WTC11 (cell line): ENCODE results near the gene CHRNB1. TPM values are rescaled to one million over a fixed set of nuclear protein-coding genes. Genes with fewer than 3 reads are reported as not detected.

Experiments
- ARID4B ChIP-seq: sonication (generic); formaldehyde crosslinking; IDR thresholded peaks from 2 replicates; pipeline ENCODE4 v1.8.0; 2023; ENCODE audit warnings: missing genetic modification reagents, mild to moderate bottlenecking, borderline replicate concordance
- ATF2 ChIP-seq: sonication (generic); formaldehyde crosslinking; IDR thresholded peaks from 2 replicates; pipeline ENCODE4 v1.8.1; 2022; ENCODE audit warnings: low read depth, missing genetic modification reagents, borderline replicate concordance
- CREB1 ChIP-seq: sonication (generic); formaldehyde crosslinking; IDR thresholded peaks from 2 replicates; pipeline ENCODE4 v1.8.0; 2023; ENCODE audit warnings: mild to moderate bottlenecking, missing genetic modification reagents
- CREM ChIP-seq: sonication (generic); formaldehyde crosslinking; IDR thresholded peaks from 2 replicates; pipeline ENCODE4 v1.8.1; 2022; ENCODE audit warnings: mild to moderate bottlenecking, missing genetic modification reagents, moderate library complexity
- E2F4 ChIP-seq: sonication (generic); formaldehyde crosslinking; IDR thresholded peaks from 2 replicates; pipeline ENCODE4 v1.8.1; 2022; ENCODE audit warnings: low read depth, mild to moderate bottlenecking, moderate library complexity, missing genetic modification reagents, borderline replicate concordance
- E2F5 ChIP-seq: sonication (generic); formaldehyde crosslinking; IDR thresholded peaks from 2 replicates; pipeline ENCODE4 v1.8.1; 2022; ENCODE audit warnings: mild to moderate bottlenecking, moderate library complexity, missing genetic modification reagents
- ELF4 ChIP-seq: sonication (generic); formaldehyde crosslinking; IDR thresholded peaks from 2 replicates; pipeline ENCODE4 v1.8.1; 2022; ENCODE audit warnings: low read depth, mild to moderate bottlenecking, moderate library complexity, missing genetic modification reagents
- EMX1 ChIP-seq: fragments of 250-450 bp; sonication (Bioruptor Pico); IDR thresholded peaks from 2 replicates; pipeline ENCODE4 v1.8.0; 2021; ENCODE audit warnings: mild to moderate bottlenecking
- ETV6 ChIP-seq: sonication (generic); formaldehyde crosslinking; IDR thresholded peaks from 2 replicates; pipeline ENCODE4 v1.8.1; 2022; ENCODE audit warnings: mild to moderate bottlenecking, missing genetic modification reagents
- FOXP1 ChIP-seq: sonication (generic); formaldehyde crosslinking; IDR thresholded peaks from 2 replicates; pipeline ENCODE4 v1.8.0; 2022; ENCODE audit warnings: missing genetic modification reagents, mild to moderate bottlenecking, moderate library complexity, borderline replicate concordance
- GRHL2 ChIP-seq: fragments of 250-450 bp; sonication (Bioruptor Pico); IDR thresholded peaks from 2 replicates; pipeline ENCODE4 v1.8.0; 2022; ENCODE audit warnings: mild to moderate bottlenecking, moderate library complexity; ENCODE audit not compliant: insufficient replicate concordance, severe bottlenecking
- HMGA2 ChIP-seq: fragments of 250-450 bp; sonication (Bioruptor Pico); IDR thresholded peaks from 2 replicates; pipeline ENCODE4 v1.4.0; 2021; ENCODE audit warnings: mild to moderate bottlenecking, moderate library complexity
- JUN ChIP-seq: sonication (generic); formaldehyde crosslinking; IDR thresholded peaks from 2 replicates; pipeline ENCODE4 v1.8.0; 2023; ENCODE audit warnings: mild to moderate bottlenecking, missing genetic modification reagents
- MAX ChIP-seq: sonication (generic); formaldehyde crosslinking; IDR thresholded peaks from 2 replicates; pipeline ENCODE4 v1.8.0; 2022; ENCODE audit warnings: mild to moderate bottlenecking, missing genetic modification reagents
- NFATC4 ChIP-seq: fragments of 250-450 bp; sonication (Bioruptor Pico); IDR thresholded peaks from 2 replicates; pipeline ENCODE4 v1.9.0; 2021; ENCODE audit warnings: mild to moderate bottlenecking
- PREB ChIP-seq: sonication (generic); formaldehyde crosslinking; IDR thresholded peaks from 2 replicates; pipeline ENCODE4 v1.8.1; 2022; ENCODE audit warnings: mild to moderate bottlenecking, missing genetic modification reagents, moderate library complexity, borderline replicate concordance
- TEAD1 ChIP-seq: sonication (generic); formaldehyde crosslinking; IDR thresholded peaks from 2 replicates; pipeline ENCODE4 v1.8.0; 2022; ENCODE audit warnings: mild to moderate bottlenecking, missing genetic modification reagents
- ZBTB21 ChIP-seq: sonication (generic); formaldehyde crosslinking; IDR thresholded peaks from 2 replicates; pipeline ENCODE4 v1.8.1; 2023; ENCODE audit warnings: mild to moderate bottlenecking, missing genetic modification reagents, borderline replicate concordance
- ZNF121 ChIP-seq: sonication (generic); formaldehyde crosslinking; IDR thresholded peaks from 2 replicates; pipeline ENCODE4 v1.8.0; 2023; ENCODE audit warnings: missing genetic modification reagents
- ZNF138 ChIP-seq: sonication (generic); formaldehyde crosslinking; conservative IDR thresholded peaks from 2 replicates; pipeline ENCODE4 v1.8.1; 2022; ENCODE audit warnings: mild to moderate bottlenecking, moderate library complexity, missing genetic modification reagents
- ZNF396 ChIP-seq: fragments of 250-450 bp; sonication (Bioruptor Pico); IDR thresholded peaks from 2 replicates; pipeline ENCODE4 v1.8.0; 2021; ENCODE audit warnings: mild to moderate bottlenecking, moderate library complexity, borderline replicate concordance
- ZNF425 ChIP-seq: fragments of 250-450 bp; sonication (Bioruptor Pico); conservative IDR thresholded peaks from 2 replicates; pipeline ENCODE4 v1.9.0; 2021; ENCODE audit warnings: mild to moderate bottlenecking
- ZNF671 ChIP-seq: fragments of 250-450 bp; sonication (Bioruptor Pico); IDR thresholded peaks from 2 replicates; pipeline ENCODE4 v1.8.0; 2021; ENCODE audit warnings: mild to moderate bottlenecking
- total RNA-seq: library from RNA; stranded (reverse); gene quantifications from 3 replicates; pipeline ENCODE4 v1.2.3, GENCODE V29; 2021
- TF ChIP-seq, protein P1 (sequence below): sonication (generic); formaldehyde crosslinking; IDR thresholded peaks from 2 replicates; pipeline ENCODE4 v1.8.1; 2023; ENCODE audit warnings: mild to moderate bottlenecking, missing genetic modification reagents, moderate library complexity
- TF ChIP-seq, protein P2 (sequence below): sonication (generic); formaldehyde crosslinking; IDR thresholded peaks from 2 replicates; pipeline ENCODE4 v1.8.0; 2022; ENCODE audit warnings: mild to moderate bottlenecking, missing genetic modification reagents

CHRNB1 gene
- total RNA-seq, 1 experiment from 2014 or later, result 16.0 TPM

DNA sequence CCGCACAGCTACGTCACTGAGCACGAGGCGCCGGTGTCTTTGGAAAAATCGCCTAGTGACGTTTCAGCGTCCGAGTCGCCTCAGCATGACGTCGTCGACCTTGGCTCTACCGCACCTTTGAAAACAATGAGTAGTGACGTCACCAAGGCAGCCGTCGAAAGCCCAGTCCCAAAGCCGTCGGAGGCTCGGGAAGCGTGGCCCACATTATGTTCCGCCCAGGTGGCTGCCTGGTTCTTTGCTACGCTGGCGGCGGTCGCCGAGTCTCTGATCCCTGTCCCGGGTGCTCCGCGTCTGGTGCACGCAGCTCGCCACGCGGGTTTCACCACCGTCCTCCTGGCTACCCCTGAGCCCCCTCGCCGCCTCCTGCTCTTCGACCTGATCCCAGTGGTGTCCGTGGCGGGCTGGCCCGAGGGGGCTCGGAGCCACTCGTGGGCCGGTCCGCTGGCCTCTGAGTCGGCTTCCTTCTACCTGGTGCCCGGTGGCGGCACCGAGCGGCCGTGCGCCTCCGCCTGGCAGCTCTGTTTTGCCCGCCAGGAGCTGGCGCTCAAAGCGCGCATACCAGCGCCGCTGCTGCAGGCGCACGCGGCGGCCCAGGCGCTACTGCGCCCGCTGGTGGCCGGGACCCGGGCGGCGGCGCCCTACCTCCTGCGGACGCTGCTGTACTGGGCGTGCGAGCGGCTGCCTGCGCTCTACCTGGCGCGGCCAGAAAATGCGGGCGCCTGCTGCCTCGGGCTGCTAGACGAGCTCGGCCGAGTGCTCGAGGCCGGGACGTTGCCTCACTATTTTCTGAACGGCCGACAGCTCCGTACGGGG lies 8.1 kb upstream of the CHRNB1 start (continued):
- peak; percentile 75; the same call in 1 of the 2 replicates for TF ChIP-seq CREM (CRISPR knock-in tag)
- peak; percentile 91 for TF ChIP-seq MAX
- peak; percentile 85 for TF ChIP-seq ETV6
- no peak for TF ChIP-seq ZNF671 (CRISPR knock-in tag)
- no peak for TF ChIP-seq ZNF425
- TF ChIP-seq JUN, result no peak
- no peak for TF ChIP-seq E2F4 (CRISPR knock-in tag)
- no peak; the same call in 1 of the 2 replicates for TF ChIP-seq HMGA2 (CRISPR knock-in tag)
- TF ChIP-seq GRHL2, result no peak
- peak; percentile 86; the same call in 1 of the 2 replicates for TF ChIP-seq ELF4 (CRISPR knock-in tag)
- peak; percentile 22; the same call in 1 of the 2 replicates for TF ChIP-seq ARID4B (CRISPR knock-in tag)
- peak; percentile 77; the same call in 1 of the 2 replicates for TF ChIP-seq FOXP1
- no peak for TF ChIP-seq ZNF396
- TF ChIP-seq, protein P1, sequence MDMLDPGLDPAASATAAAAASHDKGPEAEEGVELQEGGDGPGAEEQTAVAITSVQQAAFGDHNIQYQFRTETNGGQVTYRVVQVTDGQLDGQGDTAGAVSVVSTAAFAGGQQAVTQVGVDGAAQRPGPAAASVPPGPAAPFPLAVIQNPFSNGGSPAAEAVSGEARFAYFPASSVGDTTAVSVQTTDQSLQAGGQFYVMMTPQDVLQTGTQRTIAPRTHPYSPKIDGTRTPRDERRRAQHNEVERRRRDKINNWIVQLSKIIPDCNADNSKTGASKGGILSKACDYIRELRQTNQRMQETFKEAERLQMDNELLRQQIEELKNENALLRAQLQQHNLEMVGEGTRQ (CRISPR knock-in tag), result no peak; the same call in 1 of the 2 replicates
- no peak for TF ChIP-seq ATF2
- TF ChIP-seq E2F5 (CRISPR knock-in tag), result peak; percentile 84
- no peak for TF ChIP-seq PREB
- TF ChIP-seq ZNF138 (CRISPR knock-in tag), result peak; percentile 31; the same call in 1 of the 2 replicates
- TF ChIP-seq TEAD1 (CRISPR knock-in tag), result peak; percentile 87
- TF ChIP-seq ZBTB21 (CRISPR knock-in tag), result peak; percentile 99
- TF ChIP-seq NFATC4 (CRISPR knock-in tag), result no peak
- no peak for TF ChIP-seq CREB1
- TF ChIP-seq ZNF121 (CRISPR knock-in tag), result no peak
- TF ChIP-seq, protein P2, sequence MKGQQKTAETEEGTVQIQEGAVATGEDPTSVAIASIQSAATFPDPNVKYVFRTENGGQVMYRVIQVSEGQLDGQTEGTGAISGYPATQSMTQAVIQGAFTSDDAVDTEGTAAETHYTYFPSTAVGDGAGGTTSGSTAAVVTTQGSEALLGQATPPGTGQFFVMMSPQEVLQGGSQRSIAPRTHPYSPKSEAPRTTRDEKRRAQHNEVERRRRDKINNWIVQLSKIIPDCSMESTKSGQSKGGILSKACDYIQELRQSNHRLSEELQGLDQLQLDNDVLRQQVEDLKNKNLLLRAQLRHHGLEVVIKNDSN (CRISPR knock-in tag), result peak; percentile 18; the same call in 1 of the 2 replicates
- no peak for TF ChIP-seq EMX1 (CRISPR knock-in tag)
